T-helper 17 cell (primary cell): ENCODE measurements around the gene NCK1. TPM values are rescaled to one million over a fixed set of nuclear protein-coding genes. Genes with fewer than 3 reads are reported as not detected.
"Not testable (repeated sequence)": the region's sequence is repeated elsewhere in the genome, so short reads cannot be mapped to it uniquely, and the experiment has no call there.

ENCODE experiments used
- ATAC-seq: fragments of 150-1000 bp; cut with Tn5 transposase; 2 replicates; pipeline ENCODE4 v1.10.0; 2021; ENCODE audit warnings: mild to moderate bottlenecking, moderate library complexity
- DNase-seq, 3 donors: peaks; one replicate each; pipeline versions ENCODE4 v3.0.0 to v3.0.0-alpha.2; 2020 to 2021
- H3K9me3 ChIP-seq: one replicate; pipeline ENCODE4 v1.7.0; 2013; ENCODE audit warnings: low read length, mild to moderate bottlenecking; ENCODE audit not compliant: control insufficient read depth, poor library complexity, severe bottlenecking
- H3K27ac Mint-ChIP-seq: one replicate; pipeline ENCODE4 v1.8.0; 2022; ENCODE audit warnings: mild to moderate bottlenecking, moderate library complexity, mixed read lengths
- H3K27me3 Mint-ChIP-seq: one replicate; pipeline ENCODE4 v1.8.0; 2022; ENCODE audit warnings: mixed read lengths
- H3K36me3 Mint-ChIP-seq: one replicate; pipeline ENCODE4 v1.8.0; 2022; ENCODE audit warnings: low read depth, mixed read lengths
- H3K4me1 Mint-ChIP-seq: one replicate; pipeline ENCODE4 v1.8.0; 2022; ENCODE audit warnings: mild to moderate bottlenecking, mixed read lengths
- H3K4me3 Mint-ChIP-seq: one replicate; pipeline ENCODE4 v1.8.0; 2022; ENCODE audit warnings: mild to moderate bottlenecking, moderate library complexity, mixed read lengths
- total RNA-seq, 4 donors: library from RNA in 2 of 4; stranded (reverse) in 2 of 4; gene quantifications; one replicate each; pipeline ENCODE4 v1.2.3 and lab custom pipeline; 2022 to 2026

The NCK1 gene
- total RNA-seq, 2 donors from 2014 or later = 59.0 to 59.1 TPM

GRCh38 chr3:136949708-136950107 lies 87.7 kb downstream of the NCK1 start:
- DNase-seq (no peak), ATAC-seq (no peak)
- Mint-ChIP-seq H3K4me1 (peaks cover 17% of the 10 kb centered on the region), H3K4me3 (no peak overlapping the region), H3K27ac (no peak overlapping the region), H3K36me3 (peaks cover 7% of the 10 kb centered on the region), H3K27me3 (no peaks in the 10 kb centered on the region)
- H3K9me3 ChIP-seq = no peaks in the 10 kb centered on the region

- Mint-ChIP-seq H3K36me3 (peaks cover 6% of the 10 kb centered on the region), H3K27ac (no peak overlapping the region), H3K4me3 (no peak overlapping the region), H3K27me3 (no peaks in the 10 kb centered on the region), H3K4me1 (peaks cover 23% of the 10 kb centered on the region)
- ATAC-seq (no peak), DNase-seq (no peak)
- no peaks in the 10 kb centered on the region for H3K9me3 ChIP-seq
Measured at GRCh38 chr3:136950623-136951022, 88.6 kb downstream of the NCK1 start.

- DNase-seq (no peak), ATAC-seq (no peak)
- no peak overlapping the region for H3K4me3 Mint-ChIP-seq
- peaks cover 19% of the 10 kb centered on the region for H3K4me1 Mint-ChIP-seq
- no peaks in the 10 kb centered on the region for H3K27me3 Mint-ChIP-seq
- peak overlapping the region; percentile 41 for H3K27ac Mint-ChIP-seq
- no peaks in the 10 kb centered on the region for H3K9me3 ChIP-seq
- peaks cover 4% of the 10 kb centered on the region for H3K36me3 Mint-ChIP-seq
Measured at GRCh38 chr3:136952292-136952691, 90.3 kb downstream of the NCK1 start.

- H3K4me3 Mint-ChIP-seq = peak overlapping the region; percentile 25
- H3K36me3 Mint-ChIP-seq = no peaks in the 10 kb centered on the region
- peaks cover 16% of the 10 kb centered on the region for H3K4me1 Mint-ChIP-seq
- ATAC-seq (no peak), DNase-seq (no peak)
- no peaks in the 10 kb centered on the region for H3K27me3 Mint-ChIP-seq
- no peaks in the 10 kb centered on the region for H3K9me3 ChIP-seq
- peak overlapping the region; percentile 57 for H3K27ac Mint-ChIP-seq
Measured at GRCh38 chr3:136954251-136954650, 92.2 kb downstream of the NCK1 start.

- H3K4me3 Mint-ChIP-seq = peak overlapping the region; percentile 33
- H3K9me3 ChIP-seq = no peaks in the 10 kb centered on the region
- H3K4me1 Mint-ChIP-seq = peaks cover 16% of the 10 kb centered on the region
- no peak for DNase-seq
- H3K27ac Mint-ChIP-seq = no peak overlapping the region
- no peaks in the 10 kb centered on the region for H3K36me3 Mint-ChIP-seq
- no peaks in the 10 kb centered on the region for H3K27me3 Mint-ChIP-seq
- ATAC-seq = no peak
Measured at GRCh38 chr3:136954980-136955780, 93.2 kb downstream of the NCK1 start.

GRCh38 chr3:136955813-136956212 lies 93.8 kb downstream of the NCK1 start:
- ATAC-seq = no peak
- Mint-ChIP-seq H3K36me3 (no peaks in the 10 kb centered on the region), H3K27me3 (no peaks in the 10 kb centered on the region), H3K4me1 (peaks cover 16% of the 10 kb centered on the region), H3K27ac (peak overlapping the region; percentile 24), H3K4me3 (no peak overlapping the region)
- H3K9me3 ChIP-seq = no peaks in the 10 kb centered on the region
- no peak for DNase-seq

GRCh38 chr3:136956971-136957370 lies 95.0 kb downstream of the NCK1 start:
- Mint-ChIP-seq H3K4me3 (no peak overlapping the region), H3K36me3 (no peaks in the 10 kb centered on the region), H3K4me1 (peaks cover 19% of the 10 kb centered on the region), H3K27me3 (no peaks in the 10 kb centered on the region), H3K27ac (no peak overlapping the region)
- H3K9me3 ChIP-seq = no peaks in the 10 kb centered on the region
- no peak for ATAC-seq
- DNase-seq = no peak

- Mint-ChIP-seq H3K4me1 (peaks cover 19% of the 10 kb centered on the region), H3K27me3 (no peaks in the 10 kb centered on the region), H3K4me3 (no peak within 1 kb of the TSS), H3K36me3 (no peaks in the 10 kb centered on the region), H3K27ac (peak within 1 kb of the TSS; percentile 79)
- DNase-seq (no peak), ATAC-seq (no peak)
- H3K9me3 ChIP-seq = no peaks in the 10 kb centered on the region
Measured at GRCh38 chr3:136957751-136958288, 95.8 kb downstream of the NCK1 start, which contains the start of gene IL20RB. Gene IL20RB (plus strand): TSS chr3:136957983. CDS start chr3:136958114, 131 bp downstream.

GRCh38 chr3:136958939-136959338 lies 96.9 kb downstream of the NCK1 start:
- peaks cover 21% of the 10 kb centered on the region for H3K4me1 Mint-ChIP-seq

GRCh38 chr3:136959599-136959998 lies 97.6 kb downstream of the NCK1 start:
- no peaks in the 10 kb centered on the region for H3K36me3 Mint-ChIP-seq
- H3K27ac Mint-ChIP-seq = peak overlapping the region; percentile 79
- H3K27me3 Mint-ChIP-seq = no peaks in the 10 kb centered on the region
- no peaks in the 10 kb centered on the region for H3K9me3 ChIP-seq
- no peak overlapping the region for H3K4me3 Mint-ChIP-seq
- no peak for DNase-seq
- H3K4me1 Mint-ChIP-seq = peaks cover 19% of the 10 kb centered on the region
- ATAC-seq = no peak

More at GRCh38 chr3:136958939-136959338, 96.9 kb downstream of the NCK1 start:
- H3K4me3 Mint-ChIP-seq = no peak overlapping the region
- H3K27me3 Mint-ChIP-seq = no peaks in the 10 kb centered on the region
- H3K9me3 ChIP-seq = no peaks in the 10 kb centered on the region
- H3K36me3 Mint-ChIP-seq = no peaks in the 10 kb centered on the region
- H3K27ac Mint-ChIP-seq = peak overlapping the region; percentile 79
- ATAC-seq (no peak), DNase-seq (no peak)

GRCh38 chr3:136960838-136961836 lies 99.1 kb downstream of the NCK1 start:
- no peak for ATAC-seq
- Mint-ChIP-seq H3K4me1 (peaks cover 9% of the 10 kb centered on the region), H3K27me3 (no peaks in the 10 kb centered on the region), H3K36me3 (no peaks in the 10 kb centered on the region), H3K4me3 (no peak overlapping the region), H3K27ac (no peak overlapping the region)
- no peaks in the 10 kb centered on the region for H3K9me3 ChIP-seq
- no peak for DNase-seq

GRCh38 chr3:136962927-136963326 lies 100.9 kb downstream of the NCK1 start:
- Mint-ChIP-seq H3K4me3 (no peak overlapping the region), H3K4me1 (peaks cover 9% of the 10 kb centered on the region), H3K27ac (no peak overlapping the region), H3K36me3 (no peaks in the 10 kb centered on the region), H3K27me3 (no peaks in the 10 kb centered on the region)
- no peaks in the 10 kb centered on the region for H3K9me3 ChIP-seq
- DNase-seq (no peak), ATAC-seq (no peak)

- H3K4me1 Mint-ChIP-seq, H3K4me3 Mint-ChIP-seq, H3K9me3 ChIP-seq, H3K36me3 Mint-ChIP-seq, ATAC-seq, H3K27me3 Mint-ChIP-seq, DNase-seq: not testable (repeated sequence)
- H3K27ac Mint-ChIP-seq = peak overlapping the region; percentile 54
Measured at GRCh38 chr3:136969539-136969938, 107.5 kb downstream of the NCK1 start.
